K562 (cell line): ENCODE measurements around the gene PTGES3. TPM values are rescaled to one million over a fixed set of nuclear protein-coding genes. Genes with fewer than 3 reads are reported as not detected.

ENCODE experiments used
- E2F8 ChIP-seq: fragments of 450-650 bp; IDR thresholded peaks from 2 replicates; pipeline ENCODE4 v1.7.1; 2018; ENCODE audit warnings: mild to moderate bottlenecking, low read depth; ENCODE audit not compliant: partially characterized antibody
- FOS ChIP-seq: IDR thresholded peaks from 3 replicates; pipeline ENCODE4 v1.6.1; 2011; ENCODE audit not compliant: insufficient read length; ENCODE audit errors: extremely low read depth
- GTF3C2 ChIP-seq: IDR thresholded peaks from 3 replicates; pipeline ENCODE4 v1.6.1; 2011; ENCODE audit warnings: borderline replicate concordance, mild to moderate bottlenecking, moderate library complexity; ENCODE audit not compliant: insufficient read length; ENCODE audit errors: extremely low read depth
- NRF1 ChIP-seq, 2 experiments: fragments of 450-650 bp; IDR thresholded peaks in 1 of 2; conservative IDR thresholded peaks in 1 of 2; 2 replicates each; pipeline ENCODE4 v1.6.1; 2014; ENCODE audit warnings: mild to moderate bottlenecking in 2 of 2
- SIN3A ChIP-seq, 2 experiments: fragments of 150-350 bp in 1 of 2; IDR thresholded peaks; 2 replicates each; pipeline ENCODE4 v1.6.1; 2011 to 2016; ENCODE audit warnings: borderline replicate concordance in 2 of 2, low read depth in 2 of 2, low read length in 2 of 2, mild to moderate bottlenecking in 2 of 2, moderate library complexity in 2 of 2; ENCODE audit not compliant: control insufficient read depth in 1 of 2
- SP1 ChIP-seq: sonication (generic); formaldehyde crosslinking; IDR thresholded peaks from 2 replicates; pipeline ENCODE4 v1.8.1; 2022; ENCODE audit warnings: mild to moderate bottlenecking, missing genetic modification reagents
- TAF7 ChIP-seq: fragments of 450-650 bp; IDR thresholded peaks from 2 replicates; pipeline ENCODE4 v1.6.1; 2016; ENCODE audit warnings: missing genetic modification characterization, missing compliant biosample characterization
- ZBTB33 ChIP-seq: sonication (generic); formaldehyde crosslinking; IDR thresholded peaks from 2 replicates; pipeline ENCODE4 v1.8.1; 2023; ENCODE audit warnings: mild to moderate bottlenecking, missing genetic modification reagents
- ZBTB7A ChIP-seq: IDR thresholded peaks from 2 replicates; pipeline ENCODE4 v1.6.1; 2011; ENCODE audit warnings: low read depth, mild to moderate bottlenecking, low read length, moderate library complexity, borderline replicate concordance; ENCODE audit not compliant: control insufficient read depth
- ZBTB9 ChIP-seq: fragments of 450-650 bp; formaldehyde crosslinking; IDR thresholded peaks from 2 replicates; pipeline ENCODE4 v1.4.0; 2020; ENCODE audit warnings: mild to moderate bottlenecking, moderate library complexity
- ZFX ChIP-seq: sonication (generic); formaldehyde crosslinking; IDR thresholded peaks from 2 replicates; pipeline ENCODE4 v1.8.0; 2022; ENCODE audit warnings: mild to moderate bottlenecking, missing genetic modification reagents, moderate library complexity
- ZNF239 ChIP-seq: fragments of 250-450 bp; sonication (Bioruptor Pico); IDR thresholded peaks from 2 replicates; pipeline ENCODE4 v1.4.0; 2020; ENCODE audit warnings: mild to moderate bottlenecking
- ZNF263 ChIP-seq: sonication (generic); formaldehyde crosslinking; IDR thresholded peaks from 2 replicates; pipeline ENCODE4 v1.8.0; 2022; ENCODE audit warnings: mild to moderate bottlenecking, missing genetic modification reagents, borderline replicate concordance
- ZNF395 ChIP-seq: fragments of 200-800 bp; sonication (Bioruptor generic); IDR thresholded peaks from 2 replicates; pipeline ENCODE4 v1.6.1; 2017; ENCODE audit warnings: missing genetic modification characterization, missing compliant biosample characterization
- ZZZ3 ChIP-seq: fragments of 450-650 bp; IDR thresholded peaks from 2 replicates; pipeline ENCODE4 v1.6.1; 2016; ENCODE audit warnings: antibody characterized with exemption, mild to moderate bottlenecking, moderate library complexity
- polyA plus RNA-seq, 8 experiments: library from polyadenylated mRNA; depleted of rRNA in 4 of 8; stranded (reverse) in 5 of 8; unstranded in 3 of 8; fragments of >200 nt; fragmentation: Nextera tagmentation in 2 of 8; fragmentation: Illumina TruSeq in 1 of 8; extraction: Ambion mirVana in 2 of 8; extraction: Trizol in 1 of 8; gene quantifications; 2 replicates each; pipeline versions ENCODE4 v1.2.1 to v1.2.3, GENCODE V29; 2011 to 2014; ENCODE audit warnings: inconsistent platforms in 1 of 8, missing spikeins in 1 of 8
- total RNA-seq, 7 experiments: library from RNA; depleted of rRNA in 6 of 7; stranded (reverse); fragments of >200 nt in 6 of 7; fragmentation: Illumina TruSeq in 2 of 7; extraction: Trizol in 2 of 7; gene quantifications; 2 replicates each; pipeline versions ENCODE4 v1.2.1 to v1.2.3, GENCODE V29; 2011 to 2021; ENCODE audit warnings: low replicate concordance in 1 of 7

PTGES3 gene
- total and polyA plus RNA-seq, 9 of the 15 experiments (the other 6 are each of a cell fraction or from before 2014, with no cell fraction given), result 163 to 501 (median 213) TPM

GRCh38 chr12:56645717-56646446 lies 42.2 kb downstream of the PTGES3 start, which contains the start of gene ATP5F1B (continued):
- TF ChIP-seq NRF1 (conservative IDR thresholded peaks at IDR 0.05 in 1 of 2, IDR thresholded peaks at IDR 0.05 in 1 of 2) (peak; percentile 65 to 70), ZNF239 (CRISPR knock-in tag) (peak; percentile 14; the same call in 1 of the 2 replicates), ZZZ3 (0 out of 2 replicates have a peak, but pooled peaks have one; percentile 28), ZNF263 (0 out of 2 replicates have a peak, but pooled peaks have one; percentile 58), FOS (peak; percentile 100), ZBTB7A (no peak), ZBTB33 (0 out of 2 replicates have a peak, but pooled peaks have one; percentile 50), ZBTB9 (CRISPR knock-in tag) (no peak; the same call in 1 of the 2 replicates), ZFX (CRISPR knock-in tag) (peak; percentile 99), SP1 (peak; percentile 77), SIN3A (IDR thresholded peaks at IDR 0.05; ENCODE audit: borderline replicate concordance in 2 of 2, control insufficient read depth in 1 of 2, low read depth in 2 of 2, low read length in 2 of 2) (peak; percentile 65; a peak in 2 of 4 replicates), ZNF395 (CRISPR knock-in tag) (peak; percentile 59; the same call in 1 of the 2 replicates), TAF7 (peak; percentile 97), GTF3C2 (no peak), E2F8 (peak; percentile 65)
